HepG2 (cell line): ENCODE measurements around the gene MTFR1L. TPM values are rescaled to one million over a fixed set of nuclear protein-coding genes. Genes with fewer than 3 reads are reported as not detected.
A peak's percentile ranks its signal among the peaks of the same experiment; 100 is the strongest.

Experiments
- AGO2 ChIP-seq: fragments of 200-400 bp; formaldehyde crosslinking; optimal IDR thresholded peaks from 2 replicates; pipeline ENCODE3; 2017; ENCODE audit warnings: mild to moderate bottlenecking, low read depth, low read length, moderate library complexity
- CBX2 ChIP-seq, 2 experiments: fragments of 200-600 bp in 1 of 2; sonication (generic); formaldehyde crosslinking in 1 of 2; IDR thresholded peaks; 2 replicates each; pipeline versions ENCODE4 v1.7.0 to v1.8.1; 2018 to 2022; ENCODE audit warnings: low read depth in 2 of 2, low read length in 1 of 2, mild to moderate bottlenecking in 1 of 2, missing genetic modification reagents in 1 of 2
- CEBPG ChIP-seq: IDR thresholded peaks from 2 replicates; pipeline ENCODE4 v1.6.1; 2016
- GABPA ChIP-seq, 2 experiments: IDR thresholded peaks; 2 replicates each; pipeline ENCODE4 v1.6.1; 2011 to 2016; ENCODE audit warnings: low read depth in 2 of 2, low read length in 1 of 2, missing biosample characterization in 1 of 2, missing genetic modification characterization in 1 of 2
- IRX3 ChIP-seq: sonication (generic); formaldehyde crosslinking; IDR thresholded peaks from 2 replicates; pipeline ENCODE4 v1.8.1; 2023; ENCODE audit warnings: mild to moderate bottlenecking, low read depth, missing genetic modification reagents, borderline replicate concordance
- MIXL1 ChIP-seq: IDR thresholded peaks from 2 replicates; pipeline ENCODE4 v1.6.1; 2016
- RAD21 ChIP-seq: fragments of 450-650 bp; formaldehyde crosslinking; IDR thresholded peaks from 2 replicates; pipeline ENCODE4 v1.5.0; 2020; ENCODE audit warnings: mild to moderate bottlenecking
- RFX3 ChIP-seq: IDR thresholded peaks from 2 replicates; pipeline ENCODE4 v1.6.1; 2016; ENCODE audit warnings: missing biosample characterization, missing genetic modification reagents
- SOX6 ChIP-seq, 2 experiments: fragments of 450-650 bp in 1 of 2; sonication (generic) in 1 of 2; formaldehyde crosslinking in 1 of 2; IDR thresholded peaks; 2 replicates each; pipeline versions ENCODE4 v1.4.0 to v1.6.1; 2017 to 2020; ENCODE audit warnings: antibody characterized with exemption in 1 of 2, mild to moderate bottlenecking in 1 of 2, missing genetic modification reagents in 1 of 2
- polyA plus RNA-seq, 8 experiments: library from polyadenylated mRNA; depleted of rRNA in 3 of 8; stranded (reverse) in 7 of 8; unstranded in 1 of 8; fragments of >200 nt; fragmentation: Illumina TruSeq in 4 of 8; extraction: Trizol in 4 of 8; gene quantifications; 2 replicates each; pipeline versions ENCODE4 v1.2.1 to v1.2.3, GENCODE V29; 2011 to 2016; ENCODE audit warnings: low read depth in 4 of 8, missing spikeins in 1 of 8, mixed read lengths in 1 of 8; ENCODE audit not compliant: insufficient read depth in 1 of 8
- total RNA-seq, 5 experiments: library from RNA; depleted of rRNA; stranded (reverse); fragments of >200 nt; fragmentation: Illumina TruSeq; extraction: Trizol; gene quantifications; 2 replicates each; pipeline ENCODE4 v1.2.3, GENCODE V29; 2016; ENCODE audit warnings: low read depth in 1 of 5
- TF ChIP-seq, protein P1 (sequence below): sonication (generic); formaldehyde crosslinking; IDR thresholded peaks from 2 replicates; pipeline ENCODE4 v1.5.0; 2020; ENCODE audit warnings: missing genetic modification reagents
- TF ChIP-seq, protein P2 (sequence below): sonication (generic); formaldehyde crosslinking; IDR thresholded peaks from 2 replicates; pipeline ENCODE4 v1.5.0; 2020; ENCODE audit warnings: mild to moderate bottlenecking, missing genetic modification reagents
- TF ChIP-seq, protein P3 (sequence below): sonication (generic); formaldehyde crosslinking; IDR thresholded peaks from 2 replicates; pipeline ENCODE4; 2020; ENCODE audit warnings: missing genetic modification reagents, mild to moderate bottlenecking, borderline replicate concordance
- TF ChIP-seq, protein P4 (sequence below): sonication (generic); formaldehyde crosslinking; IDR thresholded peaks from 2 replicates; pipeline ENCODE4 v1.5.0; 2020; ENCODE audit warnings: mild to moderate bottlenecking, missing genetic modification reagents, moderate library complexity

Gene MTFR1L
- total and polyA plus RNA-seq, 2 of the 13 experiments (the other 11 are each of a cell fraction or from before 2014, with no cell fraction given) = 38.0 to 55.7 TPM

DNA sequence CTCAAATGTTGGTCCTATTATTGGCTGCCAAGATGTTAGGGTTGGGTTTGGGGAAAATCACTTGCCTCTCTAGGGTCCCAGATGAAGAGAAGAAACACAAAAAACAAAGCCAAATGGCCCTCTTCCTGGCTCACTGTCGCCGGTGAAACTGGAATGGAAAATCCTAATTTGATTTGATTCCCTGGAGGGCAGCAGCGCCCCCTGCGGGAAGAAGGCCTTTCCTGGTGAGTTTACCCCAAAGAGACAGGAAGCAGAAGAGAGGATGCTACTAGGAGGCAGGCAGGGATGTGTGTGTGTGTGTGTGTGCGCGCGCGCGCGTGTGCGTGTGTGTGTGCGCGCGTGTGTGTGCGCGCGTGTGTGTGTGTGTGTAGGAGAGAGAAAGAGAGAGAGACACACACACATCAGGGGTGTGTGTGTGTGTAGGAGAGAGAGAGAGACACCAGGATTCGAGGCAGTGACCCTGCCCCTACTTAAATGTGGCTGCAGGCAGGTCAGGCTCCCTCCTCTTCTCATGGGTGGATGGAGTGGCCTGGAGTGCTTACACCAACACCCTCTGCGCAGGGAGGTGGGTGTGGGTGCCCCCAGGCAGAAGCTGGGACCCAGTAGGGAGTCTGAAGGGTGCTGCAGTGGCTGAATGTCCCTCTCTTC lies 22.8 kb upstream of the MTFR1L start (continued):
- TF ChIP-seq, protein P1, sequence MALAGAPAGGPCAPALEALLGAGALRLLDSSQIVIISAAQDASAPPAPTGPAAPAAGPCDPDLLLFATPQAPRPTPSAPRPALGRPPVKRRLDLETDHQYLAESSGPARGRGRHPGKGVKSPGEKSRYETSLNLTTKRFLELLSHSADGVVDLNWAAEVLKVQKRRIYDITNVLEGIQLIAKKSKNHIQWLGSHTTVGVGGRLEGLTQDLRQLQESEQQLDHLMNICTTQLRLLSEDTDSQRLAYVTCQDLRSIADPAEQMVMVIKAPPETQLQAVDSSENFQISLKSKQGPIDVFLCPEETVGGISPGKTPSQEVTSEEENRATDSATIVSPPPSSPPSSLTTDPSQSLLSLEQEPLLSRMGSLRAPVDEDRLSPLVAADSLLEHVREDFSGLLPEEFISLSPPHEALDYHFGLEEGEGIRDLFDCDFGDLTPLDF (CRISPR knock-in tag) = no peak
- TF ChIP-seq CBX2 (IDR thresholded peaks at IDR 0.05; ENCODE audit: low read depth, low read length) (no peak), CBX2 (CRISPR knock-in tag; IDR thresholded peaks at IDR 0.05; ENCODE audit: low read depth) (no peak), RAD21 (peak; percentile 75), AGO2 (no peak), CEBPG (CRISPR knock-in tag) (peak; percentile 7; the same call in 1 of the 2 replicates), IRX3 (CRISPR knock-in tag) (no peak), GABPA (IDR thresholded peaks at IDR 0.05; ENCODE audit: low read depth, low read length) (no peak), GABPA (CRISPR knock-in tag; IDR thresholded peaks at IDR 0.05; ENCODE audit: low read depth) (no peak), SOX6 (IDR thresholded peaks at IDR 0.05) (no peak), SOX6 (CRISPR knock-in tag; IDR thresholded peaks at IDR 0.05) (0 out of 2 replicates have a peak, but pooled peaks have one; percentile 14), MIXL1 (CRISPR knock-in tag) (peak; percentile 58; the same call in 1 of the 2 replicates), RFX3 (no peak)
- TF ChIP-seq, protein P2, sequence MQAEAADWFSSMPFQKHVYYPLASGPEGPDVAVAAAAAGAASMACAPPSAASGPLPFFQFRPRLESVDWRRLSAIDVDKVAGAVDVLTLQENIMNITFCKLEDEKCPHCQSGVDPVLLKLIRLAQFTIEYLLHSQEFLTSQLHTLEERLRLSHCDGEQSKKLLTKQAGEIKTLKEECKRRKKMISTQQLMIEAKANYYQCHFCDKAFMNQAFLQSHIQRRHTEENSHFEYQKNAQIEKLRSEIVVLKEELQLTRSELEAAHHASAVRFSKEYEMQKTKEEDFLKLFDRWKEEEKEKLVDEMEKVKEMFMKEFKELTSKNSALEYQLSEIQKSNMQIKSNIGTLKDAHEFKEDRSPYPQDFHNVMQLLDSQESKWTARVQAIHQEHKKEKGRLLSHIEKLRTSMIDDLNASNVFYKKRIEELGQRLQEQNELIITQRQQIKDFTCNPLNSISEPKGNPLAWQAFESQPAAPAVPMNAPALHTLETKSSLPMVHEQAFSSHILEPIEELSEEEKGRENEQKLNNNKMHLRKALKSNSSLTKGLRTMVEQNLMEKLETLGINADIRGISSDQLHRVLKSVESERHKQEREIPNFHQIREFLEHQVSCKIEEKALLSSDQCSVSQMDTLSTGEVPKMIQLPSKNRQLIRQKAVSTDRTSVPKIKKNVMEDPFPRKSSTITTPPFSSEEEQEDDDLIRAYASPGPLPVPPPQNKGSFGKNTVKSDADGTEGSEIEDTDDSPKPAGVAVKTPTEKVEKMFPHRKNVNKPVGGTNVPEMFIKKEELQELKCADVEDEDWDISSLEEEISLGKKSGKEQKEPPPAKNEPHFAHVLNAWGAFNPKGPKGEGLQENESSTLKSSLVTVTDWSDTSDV (CRISPR knock-in tag) = no peak
- TF ChIP-seq, protein P3, sequence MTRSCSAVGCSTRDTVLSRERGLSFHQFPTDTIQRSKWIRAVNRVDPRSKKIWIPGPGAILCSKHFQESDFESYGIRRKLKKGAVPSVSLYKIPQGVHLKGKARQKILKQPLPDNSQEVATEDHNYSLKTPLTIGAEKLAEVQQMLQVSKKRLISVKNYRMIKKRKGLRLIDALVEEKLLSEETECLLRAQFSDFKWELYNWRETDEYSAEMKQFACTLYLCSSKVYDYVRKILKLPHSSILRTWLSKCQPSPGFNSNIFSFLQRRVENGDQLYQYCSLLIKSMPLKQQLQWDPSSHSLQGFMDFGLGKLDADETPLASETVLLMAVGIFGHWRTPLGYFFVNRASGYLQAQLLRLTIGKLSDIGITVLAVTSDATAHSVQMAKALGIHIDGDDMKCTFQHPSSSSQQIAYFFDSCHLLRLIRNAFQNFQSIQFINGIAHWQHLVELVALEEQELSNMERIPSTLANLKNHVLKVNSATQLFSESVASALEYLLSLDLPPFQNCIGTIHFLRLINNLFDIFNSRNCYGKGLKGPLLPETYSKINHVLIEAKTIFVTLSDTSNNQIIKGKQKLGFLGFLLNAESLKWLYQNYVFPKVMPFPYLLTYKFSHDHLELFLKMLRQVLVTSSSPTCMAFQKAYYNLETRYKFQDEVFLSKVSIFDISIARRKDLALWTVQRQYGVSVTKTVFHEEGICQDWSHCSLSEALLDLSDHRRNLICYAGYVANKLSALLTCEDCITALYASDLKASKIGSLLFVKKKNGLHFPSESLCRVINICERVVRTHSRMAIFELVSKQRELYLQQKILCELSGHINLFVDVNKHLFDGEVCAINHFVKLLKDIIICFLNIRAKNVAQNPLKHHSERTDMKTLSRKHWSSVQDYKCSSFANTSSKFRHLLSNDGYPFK = no peak
- TF ChIP-seq, protein P4, sequence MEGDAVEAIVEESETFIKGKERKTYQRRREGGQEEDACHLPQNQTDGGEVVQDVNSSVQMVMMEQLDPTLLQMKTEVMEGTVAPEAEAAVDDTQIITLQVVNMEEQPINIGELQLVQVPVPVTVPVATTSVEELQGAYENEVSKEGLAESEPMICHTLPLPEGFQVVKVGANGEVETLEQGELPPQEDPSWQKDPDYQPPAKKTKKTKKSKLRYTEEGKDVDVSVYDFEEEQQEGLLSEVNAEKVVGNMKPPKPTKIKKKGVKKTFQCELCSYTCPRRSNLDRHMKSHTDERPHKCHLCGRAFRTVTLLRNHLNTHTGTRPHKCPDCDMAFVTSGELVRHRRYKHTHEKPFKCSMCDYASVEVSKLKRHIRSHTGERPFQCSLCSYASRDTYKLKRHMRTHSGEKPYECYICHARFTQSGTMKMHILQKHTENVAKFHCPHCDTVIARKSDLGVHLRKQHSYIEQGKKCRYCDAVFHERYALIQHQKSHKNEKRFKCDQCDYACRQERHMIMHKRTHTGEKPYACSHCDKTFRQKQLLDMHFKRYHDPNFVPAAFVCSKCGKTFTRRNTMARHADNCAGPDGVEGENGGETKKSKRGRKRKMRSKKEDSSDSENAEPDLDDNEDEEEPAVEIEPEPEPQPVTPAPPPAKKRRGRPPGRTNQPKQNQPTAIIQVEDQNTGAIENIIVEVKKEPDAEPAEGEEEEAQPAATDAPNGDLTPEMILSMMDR = peak; percentile 90
